RWPE1 (cell line): ENCODE data around the gene HSCB.
A peak's percentile ranks its signal among the peaks of the same experiment; 100 is the strongest.

Experiments used
- CTCF ChIA-PET: fragments of 350-600 bp; sonication (Branson Sonifier 250); formaldehyde crosslinking; extraction: SDS; loops from one replicate; lab custom pipeline; 2021; lab: Yijun Ruan, JAX
- POLR2A ChIA-PET: fragments of 400-600 bp; formaldehyde crosslinking; extraction: SDS; loops from one replicate; lab custom pipeline; 2020; ENCODE audit warnings: antibody characterized with exemption; ENCODE audit not compliant: low non-redundant PET; lab: Yijun Ruan, JAX
- DNase-seq: peaks from one replicate; pipeline ENCODE4 v3.0.0; 2012; ENCODE audit warnings: low spot score
- H3K27ac ChIP-seq: fragments of 450-650 bp; 2 replicates; pipeline ENCODE4 v1.5.1; 2017
- CTCF ChIP-seq: fragments of 450-650 bp; conservative IDR thresholded peaks from 2 replicates; pipeline ENCODE4 v1.5.1; 2017; ENCODE audit warnings: low read depth, mild to moderate bottlenecking

HSCB gene

GRCh38 chr22:28718044-28718443 lies 23.8 kb upstream of the HSCB start:
- no peak overlapping the region for H3K27ac ChIP-seq
- ChIA-PET CTCF (no interaction called here), POLR2A (no interaction called here)
- DNase-seq: no peak
- TF ChIP-seq CTCF: no peak

- CTCF ChIA-PET: no interaction called here
- H3K27ac ChIP-seq: no peak overlapping the region
- DNase-seq: no peak
- no peak for TF ChIP-seq CTCF
- POLR2A ChIA-PET: no interaction called here
These were observed 13.8 kb upstream of the HSCB start for GRCh38 chr22:28728002-28728401.

- peak overlapping the region; percentile 58; the same call in 1 of the 2 replicates for H3K27ac ChIP-seq
- POLR2A ChIA-PET: no interaction called here
- TF ChIP-seq CTCF: no peak
- CTCF ChIA-PET: no interaction called here
- DNase-seq: no peak
These were observed 13.1 kb upstream of the HSCB start for GRCh38 chr22:28728621-28729313.

GRCh38 chr22:28730179-28730578 lies 11.7 kb upstream of the HSCB start:
- no peak for TF ChIP-seq CTCF
- CTCF ChIA-PET: interaction anchor here (0.6 to 0.7 kb wide), 2 partner anchors 55 to 690 kb away, joined by 3 to 7 read pairs; no protein-coding TSS in a partner anchor
- DNase-seq: no peak
- POLR2A ChIA-PET: no interaction called here
- peak overlapping the region; percentile 58 for H3K27ac ChIP-seq

GRCh38 chr22:28734393-28734792 lies 7.4 kb upstream of the HSCB start:
- H3K27ac ChIP-seq: no peak overlapping the region
- CTCF ChIA-PET: no interaction called here
- POLR2A ChIA-PET: no interaction called here
- TF ChIP-seq CTCF: no peak
- no peak for DNase-seq

GRCh38 chr22:28736301-28737155 lies 5.3 kb upstream of the HSCB start:
- TF ChIP-seq CTCF: no peak
- ChIA-PET CTCF (interaction anchor here (0.7 kb wide), 1 partner anchor 1220 kb away, joined by 3 read pairs; no protein-coding TSS in a partner anchor), POLR2A (no interaction called here)
- no peak overlapping the region for H3K27ac ChIP-seq
- no peak for DNase-seq
